ENCODE measurements around the gene PSG11. TPM values are rescaled to one million over a fixed set of nuclear protein-coding genes. Genes with fewer than 3 reads are reported as not detected.
A peak's percentile ranks its signal among the peaks of the same experiment; 100 is the strongest.
"Not testable (repeated sequence)": the region's sequence is repeated elsewhere in the genome, so short reads cannot be mapped to it uniquely, and the experiment has no call there.

Gene PSG11
- total RNA-seq, 1 donor from 2014 or later, result not detected

DNA sequence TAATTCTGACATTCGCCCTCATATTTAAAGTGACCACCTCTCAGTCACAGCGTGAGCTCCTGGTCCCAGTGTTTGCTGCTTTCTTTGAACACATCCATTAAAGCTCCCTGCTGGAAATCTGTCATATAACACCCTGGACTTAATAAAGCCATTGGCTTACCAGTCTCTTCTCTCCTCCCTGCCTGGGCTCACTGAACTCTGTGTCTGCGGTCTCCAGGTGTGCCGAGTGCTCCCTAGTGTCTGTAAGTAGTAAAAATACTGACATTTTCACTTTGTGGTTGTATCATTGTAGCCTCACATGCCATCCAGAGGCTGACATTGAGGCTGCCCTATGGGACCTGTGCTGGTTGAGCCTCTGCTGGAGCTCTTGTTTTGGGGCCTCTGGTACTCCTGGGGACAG is 2.6 kb upstream of the PSG11 start:
- no peak overlapping the region for H3K4me3 Mint-ChIP-seq (ENCODE audit: unreplicated experiment)
- DNase-seq (ENCODE audit: low spot score), result no peak
- TF ChIP-seq, protein P1, sequence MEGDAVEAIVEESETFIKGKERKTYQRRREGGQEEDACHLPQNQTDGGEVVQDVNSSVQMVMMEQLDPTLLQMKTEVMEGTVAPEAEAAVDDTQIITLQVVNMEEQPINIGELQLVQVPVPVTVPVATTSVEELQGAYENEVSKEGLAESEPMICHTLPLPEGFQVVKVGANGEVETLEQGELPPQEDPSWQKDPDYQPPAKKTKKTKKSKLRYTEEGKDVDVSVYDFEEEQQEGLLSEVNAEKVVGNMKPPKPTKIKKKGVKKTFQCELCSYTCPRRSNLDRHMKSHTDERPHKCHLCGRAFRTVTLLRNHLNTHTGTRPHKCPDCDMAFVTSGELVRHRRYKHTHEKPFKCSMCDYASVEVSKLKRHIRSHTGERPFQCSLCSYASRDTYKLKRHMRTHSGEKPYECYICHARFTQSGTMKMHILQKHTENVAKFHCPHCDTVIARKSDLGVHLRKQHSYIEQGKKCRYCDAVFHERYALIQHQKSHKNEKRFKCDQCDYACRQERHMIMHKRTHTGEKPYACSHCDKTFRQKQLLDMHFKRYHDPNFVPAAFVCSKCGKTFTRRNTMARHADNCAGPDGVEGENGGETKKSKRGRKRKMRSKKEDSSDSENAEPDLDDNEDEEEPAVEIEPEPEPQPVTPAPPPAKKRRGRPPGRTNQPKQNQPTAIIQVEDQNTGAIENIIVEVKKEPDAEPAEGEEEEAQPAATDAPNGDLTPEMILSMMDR (IDR thresholded peaks at IDR 0.05; ENCODE audit: unreplicated experiment), result no peak
- H3K27me3 Mint-ChIP-seq (ENCODE audit: unreplicated experiment), result no peaks in the 10 kb centered on the region
- H3K36me3 Mint-ChIP-seq (ENCODE audit: low read depth, unreplicated experiment), result no peaks in the 10 kb centered on the region
- no peaks in the 10 kb centered on the region for H3K9me3 Mint-ChIP-seq (ENCODE audit: unreplicated experiment)
- H3K4me1 Mint-ChIP-seq (ENCODE audit: unreplicated experiment), result no peaks in the 10 kb centered on the region
- H3K27ac Mint-ChIP-seq (ENCODE audit: unreplicated experiment), result no peak overlapping the region

DNA sequence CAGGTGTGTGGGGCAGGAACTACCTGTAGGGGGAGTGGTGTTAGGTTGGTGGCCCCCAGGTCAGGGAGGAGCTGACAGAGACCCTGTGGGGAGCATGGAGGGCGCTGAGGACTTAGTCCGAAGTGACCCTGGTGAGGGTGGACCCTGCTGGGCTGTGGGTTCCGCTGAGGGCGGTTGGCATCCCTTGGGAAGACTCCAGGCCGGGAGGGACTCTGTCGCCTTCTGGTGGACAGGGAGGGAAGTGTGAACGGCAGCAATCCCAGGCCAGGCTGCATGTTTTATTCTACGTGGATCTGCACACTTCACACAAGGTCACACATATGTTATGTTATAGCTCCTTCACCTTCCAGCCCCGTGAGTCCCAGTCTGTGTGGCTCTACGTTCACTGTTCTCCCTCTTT is 1.7 kb upstream of the PSG11 start:
- peak; percentile 32 for DNase-seq (ENCODE audit: low spot score)
- TF ChIP-seq, protein P1 (IDR thresholded peaks at IDR 0.05; ENCODE audit: unreplicated experiment), result peak; percentile 36
- not testable (repeated sequence) for H3K4me1 Mint-ChIP-seq (ENCODE audit: unreplicated experiment); H3K4me3 Mint-ChIP-seq (ENCODE audit: unreplicated experiment); H3K36me3 Mint-ChIP-seq (ENCODE audit: low read depth, unreplicated experiment); H3K27ac Mint-ChIP-seq (ENCODE audit: unreplicated experiment); H3K27me3 Mint-ChIP-seq (ENCODE audit: unreplicated experiment); H3K9me3 Mint-ChIP-seq (ENCODE audit: unreplicated experiment)

DNA sequence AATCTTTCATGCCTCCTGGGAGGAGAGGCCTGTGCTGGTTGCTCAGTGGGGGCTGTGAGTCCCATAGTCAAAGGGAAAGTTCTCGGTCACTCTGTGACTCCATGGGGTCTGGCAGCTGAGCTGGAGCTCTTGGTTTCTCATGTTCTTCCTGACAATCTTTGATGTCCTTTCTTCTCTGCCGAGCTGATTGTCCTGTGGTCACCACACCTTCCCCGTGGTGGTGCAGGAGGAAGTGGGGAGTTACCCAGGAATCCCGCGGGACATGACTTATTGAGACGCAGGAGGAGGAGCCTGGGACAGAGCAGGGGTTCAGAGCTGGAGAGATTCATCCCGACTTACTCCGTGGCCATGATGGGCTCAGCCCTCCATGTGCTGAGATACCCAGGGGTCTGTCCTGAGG is 792 bp upstream of the PSG11 start:
- not testable (repeated sequence) for H3K27ac Mint-ChIP-seq (ENCODE audit: unreplicated experiment); H3K4me3 Mint-ChIP-seq (ENCODE audit: unreplicated experiment); H3K9me3 Mint-ChIP-seq (ENCODE audit: unreplicated experiment); DNase-seq (ENCODE audit: low spot score); H3K4me1 Mint-ChIP-seq (ENCODE audit: unreplicated experiment); H3K27me3 Mint-ChIP-seq (ENCODE audit: unreplicated experiment); H3K36me3 Mint-ChIP-seq (ENCODE audit: low read depth, unreplicated experiment)

DNA sequence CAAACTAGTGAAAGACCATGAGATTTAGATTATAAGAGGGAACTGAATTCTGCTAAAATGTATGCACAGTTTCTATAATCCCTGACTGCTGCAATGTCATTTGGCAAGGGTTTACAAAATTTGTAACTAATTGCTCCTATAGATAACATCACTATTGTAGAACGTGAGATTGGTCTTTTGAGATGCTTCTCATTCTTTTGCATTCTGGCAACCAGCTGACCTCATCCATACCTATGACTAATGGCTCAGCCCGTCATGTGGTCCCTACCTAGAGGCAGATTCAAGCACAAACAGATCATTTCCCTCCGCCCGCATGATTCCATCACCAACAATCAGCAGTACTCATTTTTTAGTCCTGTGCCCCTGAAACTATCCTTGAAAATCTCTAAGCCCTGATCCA is 4.2 kb downstream of the PSG11 start:
- not testable (repeated sequence) for H3K9me3 Mint-ChIP-seq (ENCODE audit: unreplicated experiment); H3K4me1 Mint-ChIP-seq (ENCODE audit: unreplicated experiment); H3K27ac Mint-ChIP-seq (ENCODE audit: unreplicated experiment); H3K27me3 Mint-ChIP-seq (ENCODE audit: unreplicated experiment); DNase-seq (ENCODE audit: low spot score); H3K4me3 Mint-ChIP-seq (ENCODE audit: unreplicated experiment); H3K36me3 Mint-ChIP-seq (ENCODE audit: low read depth, unreplicated experiment)

DNA sequence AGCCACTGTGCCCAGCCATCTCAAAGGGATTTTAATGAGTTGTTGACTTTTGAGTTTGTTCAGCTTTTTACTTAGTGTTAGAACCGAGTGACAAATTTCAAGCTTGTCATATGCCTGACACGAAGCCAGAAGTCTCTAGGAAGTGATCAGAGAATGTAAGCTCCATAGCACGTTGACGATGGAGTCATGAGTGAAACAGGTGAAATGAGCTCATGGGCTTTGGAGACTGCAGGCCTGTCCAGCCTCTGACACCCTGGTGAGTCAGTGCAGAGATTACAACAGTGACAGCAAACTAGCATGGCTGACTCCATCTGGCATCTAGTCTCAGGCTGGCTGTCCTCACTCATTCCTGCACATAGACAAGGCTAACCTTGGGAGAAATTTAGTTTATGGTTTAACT is 4.6 kb downstream of the PSG11 start:
- not testable (repeated sequence) for DNase-seq (ENCODE audit: low spot score); H3K27ac Mint-ChIP-seq (ENCODE audit: unreplicated experiment); H3K4me3 Mint-ChIP-seq (ENCODE audit: unreplicated experiment); H3K36me3 Mint-ChIP-seq (ENCODE audit: low read depth, unreplicated experiment); H3K9me3 Mint-ChIP-seq (ENCODE audit: unreplicated experiment); H3K27me3 Mint-ChIP-seq (ENCODE audit: unreplicated experiment); H3K4me1 Mint-ChIP-seq (ENCODE audit: unreplicated experiment)

DNA sequence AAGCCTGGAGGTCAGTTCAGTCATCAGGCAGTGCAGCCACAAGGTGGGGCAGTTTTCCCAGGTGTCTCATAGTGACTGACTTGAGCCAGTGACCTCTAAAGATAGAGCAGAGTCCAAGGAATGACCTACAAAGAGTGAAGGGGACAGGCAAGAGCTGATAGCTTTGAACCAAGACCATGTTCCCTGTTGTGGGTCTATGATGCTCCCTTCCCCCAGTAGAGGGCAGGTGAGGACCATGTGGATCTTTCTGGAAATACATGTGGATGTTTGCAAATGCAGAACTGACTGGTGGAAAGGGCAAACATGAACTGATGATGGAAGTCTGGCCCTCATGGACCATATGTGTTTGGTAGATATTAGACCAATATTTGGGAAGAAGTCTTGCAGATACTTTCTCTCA is 6.7 kb downstream of the PSG11 start:
- H3K27ac Mint-ChIP-seq (ENCODE audit: unreplicated experiment); H3K4me3 Mint-ChIP-seq (ENCODE audit: unreplicated experiment); H3K4me1 Mint-ChIP-seq (ENCODE audit: unreplicated experiment); H3K27me3 Mint-ChIP-seq (ENCODE audit: unreplicated experiment); H3K36me3 Mint-ChIP-seq (ENCODE audit: low read depth, unreplicated experiment); H3K9me3 Mint-ChIP-seq (ENCODE audit: unreplicated experiment): not testable (repeated sequence)
- peak; percentile 24 for DNase-seq (ENCODE audit: low spot score)

DNA sequence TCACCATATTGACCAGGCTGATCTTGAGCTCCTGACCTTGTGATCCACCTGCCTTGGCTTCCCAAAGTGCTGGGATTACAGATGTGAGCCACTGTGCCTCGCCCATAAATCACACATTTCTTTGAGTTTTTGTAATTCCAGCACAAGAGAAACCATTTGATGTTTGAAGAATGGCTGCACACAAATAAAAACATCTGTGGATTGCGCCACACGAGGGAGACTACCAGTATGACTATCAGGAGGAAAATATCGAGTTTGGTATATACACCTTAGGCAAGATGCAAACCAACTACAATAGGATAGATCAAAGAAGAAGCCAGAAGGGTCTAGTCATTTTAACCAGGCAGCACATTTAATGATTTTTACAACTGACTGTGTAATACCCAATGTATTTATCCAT is 20.4 kb downstream of the PSG11 start:
- H3K27ac Mint-ChIP-seq (ENCODE audit: unreplicated experiment); H3K9me3 Mint-ChIP-seq (ENCODE audit: unreplicated experiment); H3K36me3 Mint-ChIP-seq (ENCODE audit: low read depth, unreplicated experiment); H3K27me3 Mint-ChIP-seq (ENCODE audit: unreplicated experiment); H3K4me3 Mint-ChIP-seq (ENCODE audit: unreplicated experiment); H3K4me1 Mint-ChIP-seq (ENCODE audit: unreplicated experiment); DNase-seq (ENCODE audit: low spot score): not testable (repeated sequence)

DNA sequence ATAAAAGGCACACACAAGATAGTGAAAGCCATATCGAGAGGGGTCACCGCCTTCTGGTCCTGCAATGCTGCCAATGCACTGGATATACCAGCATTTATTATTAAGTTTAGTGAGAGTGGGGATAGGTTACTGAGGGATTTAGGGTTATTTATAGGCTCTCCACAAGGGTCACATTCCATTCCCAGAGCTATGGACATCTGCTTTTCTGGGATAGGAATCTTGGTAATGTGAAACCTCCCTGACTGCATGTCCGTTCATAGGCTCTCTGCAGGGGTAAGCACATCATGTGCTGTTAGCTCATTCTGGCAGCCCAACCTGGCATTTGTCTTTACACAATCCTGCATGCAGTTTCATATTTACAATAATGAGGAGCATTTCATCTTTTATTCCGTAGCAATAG is 21.4 kb downstream of the PSG11 start:
- DNase-seq (ENCODE audit: low spot score); H3K27me3 Mint-ChIP-seq (ENCODE audit: unreplicated experiment); H3K9me3 Mint-ChIP-seq (ENCODE audit: unreplicated experiment); H3K4me1 Mint-ChIP-seq (ENCODE audit: unreplicated experiment); H3K36me3 Mint-ChIP-seq (ENCODE audit: low read depth, unreplicated experiment); H3K27ac Mint-ChIP-seq (ENCODE audit: unreplicated experiment); H3K4me3 Mint-ChIP-seq (ENCODE audit: unreplicated experiment): not testable (repeated sequence)

DNA sequence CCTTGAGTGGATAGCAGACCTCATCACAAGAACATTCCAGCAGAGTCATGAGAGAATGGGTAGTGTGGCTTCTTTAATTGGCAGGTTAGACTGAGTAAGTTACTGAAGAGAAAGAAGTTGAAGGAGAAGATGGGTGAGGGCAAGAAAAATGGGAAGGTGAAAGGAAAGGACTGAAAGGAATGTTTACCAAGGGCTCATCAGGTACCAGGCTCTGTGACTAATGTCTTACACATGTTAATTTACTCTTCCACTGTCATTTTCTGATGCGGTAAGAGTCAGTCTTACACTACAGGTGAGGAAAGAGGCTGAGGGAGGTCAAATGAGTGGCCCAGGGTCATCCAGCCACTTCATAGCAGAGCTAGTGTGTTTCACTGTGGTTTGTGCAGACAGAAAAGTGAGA is 22.6 kb downstream of the PSG11 start:
- not testable (repeated sequence) for H3K4me3 Mint-ChIP-seq (ENCODE audit: unreplicated experiment); H3K27ac Mint-ChIP-seq (ENCODE audit: unreplicated experiment); DNase-seq (ENCODE audit: low spot score); H3K9me3 Mint-ChIP-seq (ENCODE audit: unreplicated experiment); H3K36me3 Mint-ChIP-seq (ENCODE audit: low read depth, unreplicated experiment); H3K4me1 Mint-ChIP-seq (ENCODE audit: unreplicated experiment); H3K27me3 Mint-ChIP-seq (ENCODE audit: unreplicated experiment)

DNA sequence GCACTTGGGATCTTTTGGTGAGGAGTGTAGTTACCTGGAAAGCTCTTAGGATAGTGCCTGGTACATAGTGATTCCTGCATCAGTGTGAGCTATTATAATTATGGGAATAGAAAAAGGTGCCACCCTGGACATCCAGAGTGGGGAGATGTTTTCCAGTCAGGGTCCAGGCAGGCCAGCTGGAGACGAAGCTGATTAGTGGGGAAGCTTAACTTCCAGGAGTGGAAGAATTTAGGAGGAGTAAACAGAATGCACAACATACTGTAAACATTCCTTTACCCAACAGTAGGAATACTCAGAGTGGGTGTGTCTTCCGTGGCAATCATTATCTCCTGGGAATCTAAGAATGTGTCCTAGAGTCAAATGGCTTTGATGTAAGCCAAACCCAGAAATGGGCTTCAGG is 23.3 kb downstream of the PSG11 start:
- DNase-seq (ENCODE audit: low spot score); H3K4me3 Mint-ChIP-seq (ENCODE audit: unreplicated experiment); H3K27me3 Mint-ChIP-seq (ENCODE audit: unreplicated experiment); H3K9me3 Mint-ChIP-seq (ENCODE audit: unreplicated experiment); H3K27ac Mint-ChIP-seq (ENCODE audit: unreplicated experiment); H3K4me1 Mint-ChIP-seq (ENCODE audit: unreplicated experiment); H3K36me3 Mint-ChIP-seq (ENCODE audit: low read depth, unreplicated experiment): not testable (repeated sequence)

DNA sequence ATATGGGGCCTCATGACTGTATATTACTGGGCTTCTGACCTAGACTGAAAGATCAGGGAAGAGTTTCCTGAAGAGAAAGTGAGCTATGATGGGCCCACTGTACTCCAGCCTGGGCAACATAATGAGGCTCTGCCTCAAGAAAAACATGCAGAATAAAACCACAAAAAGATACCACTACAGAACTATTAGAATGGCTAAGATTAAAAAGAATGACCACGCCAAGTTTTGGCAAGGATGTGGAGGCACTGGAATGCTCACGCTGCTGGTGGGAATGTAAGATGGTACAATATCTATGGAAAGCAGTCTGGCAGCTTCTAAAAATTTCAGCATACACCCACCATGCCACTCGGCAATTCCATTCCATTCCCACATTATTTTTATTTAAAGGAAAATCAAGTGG is 30.1 kb downstream of the PSG11 start:
- H3K36me3 Mint-ChIP-seq (ENCODE audit: low read depth, unreplicated experiment); H3K4me3 Mint-ChIP-seq (ENCODE audit: unreplicated experiment); DNase-seq (ENCODE audit: low spot score); H3K4me1 Mint-ChIP-seq (ENCODE audit: unreplicated experiment); H3K9me3 Mint-ChIP-seq (ENCODE audit: unreplicated experiment); H3K27ac Mint-ChIP-seq (ENCODE audit: unreplicated experiment); H3K27me3 Mint-ChIP-seq (ENCODE audit: unreplicated experiment): not testable (repeated sequence)

Measured in endothelial cell (in vitro differentiated cells).